H1 (cell line): Measurements from ENCODE around the gene TCEA2.

Experiments used
- BRCA1 ChIP-seq: IDR thresholded peaks from 2 replicates; pipeline ENCODE4 v1.6.1; 2012; ENCODE audit warnings: low read depth, low read length, improper control_type of control experiment
- CEBPB ChIP-seq: IDR thresholded peaks from 2 replicates; pipeline ENCODE4 v1.6.1; 2012; ENCODE audit warnings: low read depth, low read length
- EZH2 ChIP-seq: fragments of 200-600 bp; sonication (generic); IDR thresholded peaks from 2 replicates; pipeline ENCODE4 v1.7.1; 2012; ENCODE audit warnings: low read depth, mild to moderate bottlenecking, moderate library complexity, low read length, inconsistent platforms; ENCODE audit not compliant: severe bottlenecking
- GABPA ChIP-seq: IDR thresholded peaks from 2 replicates; pipeline ENCODE4 v1.6.1; 2011; ENCODE audit warnings: mild to moderate bottlenecking, low read length, moderate library complexity, borderline replicate concordance; ENCODE audit not compliant: insufficient read depth
- GTF2F1 ChIP-seq: IDR thresholded peaks from 2 replicates; pipeline ENCODE4 v1.6.1; 2012; ENCODE audit warnings: low read depth, low read length, improper control_type of control experiment, borderline replicate concordance
- HDAC2 ChIP-seq, 2 experiments: fragments of 300-600 bp in 1 of 2; sonication (generic) in 1 of 2; IDR thresholded peaks; 2 replicates each; pipeline ENCODE4 v1.6.1; 2011 to 2012; ENCODE audit warnings: low read depth in 2 of 2, low read length in 2 of 2, mild to moderate bottlenecking in 2 of 2, moderate library complexity in 2 of 2, borderline replicate concordance in 1 of 2, inconsistent platforms in 1 of 2
- HDAC6 ChIP-seq: IDR thresholded peaks from one replicate; pipeline ENCODE4 v1.7.1; 2012; ENCODE audit warnings: low read depth, mild to moderate bottlenecking, inconsistent platforms, low read length, moderate library complexity
- MAX ChIP-seq: IDR thresholded peaks from 2 replicates; pipeline ENCODE4 v1.6.1; 2012; ENCODE audit warnings: inconsistent platforms
- POLR2A ChIP-seq, 2 experiments: IDR thresholded peaks; 1 replicate in 1 of 2; 2 replicates in 1 of 2; pipeline ENCODE4 v1.6.1; 2011; ENCODE audit warnings: low read depth in 2 of 2, low read length in 2 of 2, mild to moderate bottlenecking in 2 of 2; ENCODE audit errors: control extremely low read depth in 1 of 2
- POLR2AphosphoS5 ChIP-seq: IDR thresholded peaks from 2 replicates; pipeline ENCODE4 v1.6.1; 2011; ENCODE audit warnings: low read depth, low read length
- SIN3A ChIP-seq, 2 experiments: IDR thresholded peaks in 1 of 2; conservative IDR thresholded peaks in 1 of 2; 2 replicates each; pipeline ENCODE4 v1.6.1; 2011 to 2012; ENCODE audit warnings: low read length in 2 of 2, improper control_type of control experiment in 1 of 2, low read depth in 1 of 2, mild to moderate bottlenecking in 1 of 2
- TF ChIP-seq, protein P1 (sequence below), 3 experiments: IDR thresholded peaks; 1 replicate in 2 of 3; 2 replicates in 1 of 3; pipeline versions ENCODE4 v1.5.1 to v1.6.1; 2011; ENCODE audit warnings: low read length in 3 of 3, mild to moderate bottlenecking in 3 of 3, inconsistent platforms in 2 of 3, low read depth in 1 of 3, moderate library complexity in 1 of 3; ENCODE audit not compliant: insufficient read depth in 1 of 3; ENCODE audit errors: control extremely low read depth in 1 of 3

DNA sequence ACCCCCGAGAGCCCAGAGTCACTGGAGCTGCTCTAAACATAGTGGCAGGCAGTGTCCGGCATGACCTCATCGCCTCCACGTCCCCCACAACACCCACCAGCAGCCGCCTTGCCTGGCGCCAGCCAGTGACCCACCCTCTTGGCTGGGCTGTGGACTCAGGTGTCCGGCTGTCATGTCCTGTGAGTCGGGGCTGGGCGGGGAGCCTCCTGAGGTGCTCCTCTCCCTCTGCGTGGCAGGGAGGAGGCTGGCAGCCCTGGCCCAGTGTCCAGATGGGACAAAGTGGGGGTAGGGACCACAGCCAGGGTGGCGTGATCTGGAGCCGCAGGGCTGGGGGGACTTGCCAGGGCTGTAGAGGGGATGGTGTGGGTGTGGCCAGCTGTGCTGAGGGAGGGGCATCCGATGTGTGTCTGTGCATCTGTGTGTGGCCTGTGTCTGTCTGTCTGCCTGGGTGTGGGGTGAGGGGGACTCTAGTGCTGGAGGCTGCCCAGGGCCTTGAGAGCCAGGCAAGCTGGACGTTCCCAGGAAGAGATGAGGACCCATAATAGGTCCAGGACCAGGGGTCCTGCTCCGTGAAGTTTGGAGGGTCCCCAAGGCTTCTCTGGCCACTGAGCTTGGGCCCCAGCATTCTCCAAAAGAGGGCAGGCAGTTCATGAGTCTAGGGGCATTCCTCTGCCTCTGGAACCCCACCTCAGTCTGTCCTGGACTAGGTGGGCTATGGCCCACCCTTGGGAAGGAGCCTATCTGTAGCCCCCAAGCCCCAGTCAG lies 11.3 kb upstream of the TCEA2 start:
- TF ChIP-seq, protein P1, sequence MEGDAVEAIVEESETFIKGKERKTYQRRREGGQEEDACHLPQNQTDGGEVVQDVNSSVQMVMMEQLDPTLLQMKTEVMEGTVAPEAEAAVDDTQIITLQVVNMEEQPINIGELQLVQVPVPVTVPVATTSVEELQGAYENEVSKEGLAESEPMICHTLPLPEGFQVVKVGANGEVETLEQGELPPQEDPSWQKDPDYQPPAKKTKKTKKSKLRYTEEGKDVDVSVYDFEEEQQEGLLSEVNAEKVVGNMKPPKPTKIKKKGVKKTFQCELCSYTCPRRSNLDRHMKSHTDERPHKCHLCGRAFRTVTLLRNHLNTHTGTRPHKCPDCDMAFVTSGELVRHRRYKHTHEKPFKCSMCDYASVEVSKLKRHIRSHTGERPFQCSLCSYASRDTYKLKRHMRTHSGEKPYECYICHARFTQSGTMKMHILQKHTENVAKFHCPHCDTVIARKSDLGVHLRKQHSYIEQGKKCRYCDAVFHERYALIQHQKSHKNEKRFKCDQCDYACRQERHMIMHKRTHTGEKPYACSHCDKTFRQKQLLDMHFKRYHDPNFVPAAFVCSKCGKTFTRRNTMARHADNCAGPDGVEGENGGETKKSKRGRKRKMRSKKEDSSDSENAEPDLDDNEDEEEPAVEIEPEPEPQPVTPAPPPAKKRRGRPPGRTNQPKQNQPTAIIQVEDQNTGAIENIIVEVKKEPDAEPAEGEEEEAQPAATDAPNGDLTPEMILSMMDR (IDR thresholded peaks at IDR 0.05; ENCODE audit: control extremely low read depth in 1 of 3, insufficient read depth in 1 of 3, low read depth in 1 of 3, low read length in 3 of 3), result no peak
- TF ChIP-seq POLR2A (IDR thresholded peaks at IDR 0.05; ENCODE audit: control extremely low read depth in 1 of 2, low read depth in 2 of 2, low read length in 2 of 2), result no peak
- no peak for TF ChIP-seq CEBPB
- no peak for TF ChIP-seq EZH2
- TF ChIP-seq GABPA, result no peak
- no peak for TF ChIP-seq BRCA1
- TF ChIP-seq HDAC2 (IDR thresholded peaks at IDR 0.05; ENCODE audit: borderline replicate concordance in 1 of 2, low read depth in 2 of 2, low read length in 2 of 2), result no peak
- TF ChIP-seq MAX, result no peak
- TF ChIP-seq SIN3A (conservative IDR thresholded peaks at IDR 0.05 in 1 of 2, IDR thresholded peaks at IDR 0.05 in 1 of 2; ENCODE audit: low read depth in 1 of 2, low read length in 2 of 2), result no peak
- no peak for TF ChIP-seq POLR2AphosphoS5
- TF ChIP-seq HDAC6, result no peak
- TF ChIP-seq GTF2F1, result no peak
